Measurements from ENCODE around the gene CCDC150. TPM values are rescaled to one million over a fixed set of nuclear protein-coding genes. Genes with fewer than 3 reads are reported as not detected.

CCDC150 gene
- total and polyA plus RNA-seq, 7 experiments from 2014 or later = 0.13 to 11.2 (median 1.1) TPM; not detected in 1

- Mint-ChIP-seq H3K27me3 (peaks cover 0 to 3% (median 0%) of the 10 kb centered on the region in 5 donors), H3K4me3 (no peak overlapping the region), H3K4me1 (no peaks in the 10 kb centered on the region), H3K9me3 (peaks cover 12 to 46% (median 35%) of the 10 kb centered on the region in 11 donors), H3K27ac (no peak overlapping the region), H3K36me3 (peaks cover 10 to 46% (median 16%) of the 10 kb centered on the region in 5 donors)
- Histone ChIP-seq H3K27ac (ENCODE audit: low read depth, low read length) (no peak overlapping the region), H3K4me1 (ENCODE audit: control insufficient read depth in 2 of 2, insufficient read depth in 2 of 2, low read length in 2 of 2) (no peaks in the 10 kb centered on the region), H3K9me3 (ENCODE audit: control insufficient read depth in 2 of 3, low read length in 3 of 3) (peaks cover 0 to 15% (median 9%) of the 10 kb centered on the region in 3 experiments), H3K27me3 (ENCODE audit: control insufficient read depth in 2 of 2, insufficient read depth in 2 of 2, low read length in 2 of 2) (no peaks in the 10 kb centered on the region), H3K4me3 (ENCODE audit: low read length) (no peak overlapping the region), H3K36me3 (ENCODE audit: control insufficient read depth in 2 of 3, insufficient read depth in 3 of 3, low read length in 3 of 3) (no peaks in the 10 kb centered on the region)
- CTCF ChIA-PET = no interaction called here
- ATAC-seq (no peak), DNase-seq (no peak)
- POLR2A ChIA-PET = no interaction called here
- intact Hi-C loops (cut with micrococcal nuclease) = no loop called here
Observed at GRCh38 chr2:196649202-196649601, 9.7 kb downstream of the CCDC150 start.

GRCh38 chr2:196651387-196652094, 12.0 kb downstream of the CCDC150 start:
- H3K27ac ChIP-seq (ENCODE audit: low read depth, low read length) = no peak overlapping the region
- H3K4me3 ChIP-seq (ENCODE audit: low read length) = no peak overlapping the region
- intact Hi-C loops (cut with micrococcal nuclease) = no loop called here
- CTCF ChIA-PET = interaction anchor here (0.7 kb wide), 1 partner anchor 100 kb away, joined by 3 read pairs; no protein-coding TSS in a partner anchor
- no peak overlapping the region for H3K27ac Mint-ChIP-seq
- H3K4me1 Mint-ChIP-seq = no peaks in the 10 kb centered on the region
- H3K4me3 Mint-ChIP-seq = no peak overlapping the region
- no peaks in the 10 kb centered on the region for H3K27me3 ChIP-seq (ENCODE audit: control insufficient read depth in 2 of 2, insufficient read depth in 2 of 2, low read length in 2 of 2)
- peaks cover 0 to 15% (median 9%) of the 10 kb centered on the region in 3 experiments for H3K9me3 ChIP-seq (ENCODE audit: control insufficient read depth in 2 of 3, low read length in 3 of 3)
- H3K9me3 Mint-ChIP-seq = peaks cover 12 to 54% (median 38%) of the 10 kb centered on the region in 11 donors
- H3K27me3 Mint-ChIP-seq = peaks cover 0 to 3% (median 0%) of the 10 kb centered on the region in 5 donors
- no peaks in the 10 kb centered on the region for H3K36me3 ChIP-seq (ENCODE audit: control insufficient read depth in 2 of 3, insufficient read depth in 3 of 3, low read length in 3 of 3)
- ATAC-seq (no peak), DNase-seq (no peak)
- H3K4me1 ChIP-seq (ENCODE audit: control insufficient read depth in 2 of 2, insufficient read depth in 2 of 2, low read length in 2 of 2) = no peaks in the 10 kb centered on the region
- POLR2A ChIA-PET = no interaction called here
- peaks cover 10 to 52% (median 16%) of the 10 kb centered on the region in 5 donors for H3K36me3 Mint-ChIP-seq

GRCh38 chr2:196652869-196653268, 13.4 kb downstream of the CCDC150 start:
- Mint-ChIP-seq H3K27ac (no peak overlapping the region), H3K27me3 (peaks cover 0 to 8% (median 0%) of the 10 kb centered on the region in 5 donors), H3K4me3 (no peak overlapping the region), H3K4me1 (no peaks in the 10 kb centered on the region), H3K36me3 (peaks cover 10 to 60% (median 16%) of the 10 kb centered on the region in 5 donors), H3K9me3 (peaks cover 12 to 54% (median 38%) of the 10 kb centered on the region in 11 donors)
- Histone ChIP-seq H3K4me3 (ENCODE audit: low read length) (no peak overlapping the region), H3K27me3 (ENCODE audit: control insufficient read depth in 2 of 2, insufficient read depth in 2 of 2, low read length in 2 of 2) (no peaks in the 10 kb centered on the region), H3K9me3 (ENCODE audit: control insufficient read depth in 2 of 3, low read length in 3 of 3) (peaks cover 0 to 15% (median 9%) of the 10 kb centered on the region in 3 experiments), H3K36me3 (ENCODE audit: control insufficient read depth in 2 of 3, insufficient read depth in 3 of 3, low read length in 3 of 3) (no peaks in the 10 kb centered on the region), H3K27ac (ENCODE audit: low read depth, low read length) (no peak overlapping the region), H3K4me1 (ENCODE audit: control insufficient read depth in 2 of 2, insufficient read depth in 2 of 2, low read length in 2 of 2) (no peaks in the 10 kb centered on the region)
- intact Hi-C loops (cut with micrococcal nuclease) = no loop called here
- ChIA-PET POLR2A (no interaction called here), CTCF (no interaction called here)
- ATAC-seq (no peak), DNase-seq (no peak)

- CTCF ChIA-PET = no interaction called here
- H3K36me3 ChIP-seq (ENCODE audit: control insufficient read depth in 2 of 3, insufficient read depth in 3 of 3, low read length in 3 of 3) = no peaks in the 10 kb centered on the region
- H3K4me1 ChIP-seq (ENCODE audit: control insufficient read depth in 2 of 2, insufficient read depth in 2 of 2, low read length in 2 of 2) = no peaks in the 10 kb centered on the region
- ATAC-seq = no peak
- no peak overlapping the region for H3K4me3 ChIP-seq (ENCODE audit: low read length)
- Mint-ChIP-seq H3K36me3 (peaks cover 10 to 58% (median 16%) of the 10 kb centered on the region in 5 donors), H3K9me3 (peaks cover 12 to 54% (median 37%) of the 10 kb centered on the region in 11 donors), H3K27ac (no peak overlapping the region), H3K4me1 (no peaks in the 10 kb centered on the region), H3K27me3 (peaks cover 0 to 8% (median 0%) of the 10 kb centered on the region in 5 donors), H3K4me3 (no peak overlapping the region)
- H3K27ac ChIP-seq (ENCODE audit: low read depth, low read length) = no peak overlapping the region
- intact Hi-C loops (cut with micrococcal nuclease) = no loop called here
- H3K27me3 ChIP-seq (ENCODE audit: control insufficient read depth in 2 of 2, insufficient read depth in 2 of 2, low read length in 2 of 2) = no peaks in the 10 kb centered on the region
- H3K9me3 ChIP-seq (ENCODE audit: control insufficient read depth in 2 of 3, low read length in 3 of 3) = peaks cover 0 to 15% (median 9%) of the 10 kb centered on the region in 3 experiments
- no peak for DNase-seq
- POLR2A ChIA-PET = no interaction called here
Observed at GRCh38 chr2:196653843-196654242, 14.3 kb downstream of the CCDC150 start.

GRCh38 chr2:196655761-196656160, 16.2 kb downstream of the CCDC150 start:
- H3K4me1 ChIP-seq (ENCODE audit: control insufficient read depth in 2 of 2, insufficient read depth in 2 of 2, low read length in 2 of 2) = no peaks in the 10 kb centered on the region
- no peaks in the 10 kb centered on the region for H3K36me3 ChIP-seq (ENCODE audit: control insufficient read depth in 2 of 3, insufficient read depth in 3 of 3, low read length in 3 of 3)
- DNase-seq = no peak
- H3K27me3 Mint-ChIP-seq = peaks cover 0 to 8% (median 0%) of the 10 kb centered on the region in 5 donors
- H3K9me3 ChIP-seq (ENCODE audit: control insufficient read depth in 2 of 3, low read length in 3 of 3) = peaks cover 0 to 15% (median 9%) of the 10 kb centered on the region in 3 experiments
- no peak overlapping the region for H3K4me3 Mint-ChIP-seq
- no peak overlapping the region for H3K27ac ChIP-seq (ENCODE audit: low read depth, low read length)
- H3K4me3 ChIP-seq (ENCODE audit: low read length) = no peak overlapping the region
- CTCF ChIA-PET = no interaction called here
- POLR2A ChIA-PET = no interaction called here
- ATAC-seq = no peak
- peaks cover 7 to 42% (median 28%) of the 10 kb centered on the region in 11 donors for H3K9me3 Mint-ChIP-seq
- no peak overlapping the region for H3K27ac Mint-ChIP-seq
- H3K27me3 ChIP-seq (ENCODE audit: control insufficient read depth in 2 of 2, insufficient read depth in 2 of 2, low read length in 2 of 2) = no peaks in the 10 kb centered on the region
- intact Hi-C loops (cut with micrococcal nuclease) = no loop called here
- peaks cover 6 to 49% (median 10%) of the 10 kb centered on the region in 5 donors for H3K36me3 Mint-ChIP-seq
- H3K4me1 Mint-ChIP-seq = no peaks in the 10 kb centered on the region

- ATAC-seq (no peak), DNase-seq (no peak)
- ChIA-PET CTCF (no interaction called here), POLR2A (no interaction called here)
- H3K27me3 ChIP-seq (ENCODE audit: control insufficient read depth in 2 of 2, insufficient read depth in 2 of 2, low read length in 2 of 2) = no peaks in the 10 kb centered on the region
- H3K36me3 Mint-ChIP-seq = peaks cover 4 to 36% (median 7%) of the 10 kb centered on the region in 5 donors
- peaks cover 6 to 26% (median 14%) of the 10 kb centered on the region in 11 donors for H3K9me3 Mint-ChIP-seq
- no peak overlapping the region for H3K4me3 Mint-ChIP-seq
- H3K27ac ChIP-seq (ENCODE audit: low read depth, low read length) = no peak overlapping the region
- no peaks in the 10 kb centered on the region for H3K4me1 ChIP-seq (ENCODE audit: control insufficient read depth in 2 of 2, insufficient read depth in 2 of 2, low read length in 2 of 2)
- H3K27me3 Mint-ChIP-seq = peaks cover 0 to 5% (median 0%) of the 10 kb centered on the region in 5 donors
- H3K4me1 Mint-ChIP-seq = no peaks in the 10 kb centered on the region
- no peaks in the 10 kb centered on the region for H3K36me3 ChIP-seq (ENCODE audit: control insufficient read depth in 2 of 3, insufficient read depth in 3 of 3, low read length in 3 of 3)
- intact Hi-C loops (cut with micrococcal nuclease) = no loop called here
- H3K4me3 ChIP-seq (ENCODE audit: low read length) = no peak overlapping the region
- no peak overlapping the region for H3K27ac Mint-ChIP-seq
- H3K9me3 ChIP-seq (ENCODE audit: control insufficient read depth in 2 of 3, low read length in 3 of 3) = peaks cover 0 to 6% (median 2%) of the 10 kb centered on the region in 3 experiments
Observed at GRCh38 chr2:196657333-196657732, 17.8 kb downstream of the CCDC150 start.

GRCh38 chr2:196659844-196660243, 20.3 kb downstream of the CCDC150 start:
- Histone ChIP-seq H3K27me3 (ENCODE audit: control insufficient read depth in 2 of 2, insufficient read depth in 2 of 2, low read length in 2 of 2) (no peaks in the 10 kb centered on the region), H3K4me1 (ENCODE audit: control insufficient read depth in 2 of 2, insufficient read depth in 2 of 2, low read length in 2 of 2) (no peaks in the 10 kb centered on the region), H3K27ac (ENCODE audit: low read depth, low read length) (no peak overlapping the region), H3K4me3 (ENCODE audit: low read length) (no peak overlapping the region), H3K9me3 (ENCODE audit: control insufficient read depth in 2 of 3, low read length in 3 of 3) (no peaks in the 10 kb centered on the region), H3K36me3 (ENCODE audit: control insufficient read depth in 2 of 3, insufficient read depth in 3 of 3, low read length in 3 of 3) (no peaks in the 10 kb centered on the region)
- Mint-ChIP-seq H3K27ac (peak overlapping the region in 1 of 9 donors; percentile 38), H3K36me3 (peaks cover 0 to 20% (median 0%) of the 10 kb centered on the region in 5 donors), H3K4me3 (no peak overlapping the region), H3K4me1 (no peaks in the 10 kb centered on the region), H3K9me3 (peaks cover 0 to 1% (median 0%) of the 10 kb centered on the region in 11 donors), H3K27me3 (peaks cover 0 to 5% (median 0%) of the 10 kb centered on the region in 5 donors)
- intact Hi-C loops (cut with micrococcal nuclease) = no loop called here
- ATAC-seq = no peak
- POLR2A ChIA-PET = no interaction called here
- CTCF ChIA-PET = no interaction called here
- DNase-seq = no peak

All from naive thymus-derived CD4-positive, alpha-beta T cell (primary cell).